ENCODE measurements around the gene APOE.
"Not testable (repeated sequence)": the region's sequence is repeated elsewhere in the genome, so short reads cannot be mapped to it uniquely, and the experiment has no call there.

APOE gene

DNA sequence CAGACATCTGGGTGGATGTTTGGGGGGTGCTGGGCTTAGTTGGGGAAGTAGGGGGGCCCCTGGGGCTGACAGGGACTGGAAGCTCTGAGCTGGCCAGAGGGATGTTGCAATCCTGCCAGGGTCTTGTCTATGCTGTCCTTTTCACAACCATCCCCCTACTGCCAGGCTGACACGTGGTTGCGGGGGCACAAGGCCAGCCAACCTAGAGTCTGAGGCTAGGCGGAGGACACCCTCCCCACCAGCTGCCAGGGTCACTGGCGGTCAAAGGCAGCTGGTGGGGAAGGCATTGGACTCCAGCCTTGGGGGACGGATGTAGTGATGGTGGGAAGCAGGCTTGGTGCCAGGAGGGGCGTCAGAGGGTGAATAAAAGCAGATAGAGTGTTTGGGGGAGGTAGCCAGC lies 7.3 kb downstream of the APOE start:
- DNase-seq: no peak

DNA sequence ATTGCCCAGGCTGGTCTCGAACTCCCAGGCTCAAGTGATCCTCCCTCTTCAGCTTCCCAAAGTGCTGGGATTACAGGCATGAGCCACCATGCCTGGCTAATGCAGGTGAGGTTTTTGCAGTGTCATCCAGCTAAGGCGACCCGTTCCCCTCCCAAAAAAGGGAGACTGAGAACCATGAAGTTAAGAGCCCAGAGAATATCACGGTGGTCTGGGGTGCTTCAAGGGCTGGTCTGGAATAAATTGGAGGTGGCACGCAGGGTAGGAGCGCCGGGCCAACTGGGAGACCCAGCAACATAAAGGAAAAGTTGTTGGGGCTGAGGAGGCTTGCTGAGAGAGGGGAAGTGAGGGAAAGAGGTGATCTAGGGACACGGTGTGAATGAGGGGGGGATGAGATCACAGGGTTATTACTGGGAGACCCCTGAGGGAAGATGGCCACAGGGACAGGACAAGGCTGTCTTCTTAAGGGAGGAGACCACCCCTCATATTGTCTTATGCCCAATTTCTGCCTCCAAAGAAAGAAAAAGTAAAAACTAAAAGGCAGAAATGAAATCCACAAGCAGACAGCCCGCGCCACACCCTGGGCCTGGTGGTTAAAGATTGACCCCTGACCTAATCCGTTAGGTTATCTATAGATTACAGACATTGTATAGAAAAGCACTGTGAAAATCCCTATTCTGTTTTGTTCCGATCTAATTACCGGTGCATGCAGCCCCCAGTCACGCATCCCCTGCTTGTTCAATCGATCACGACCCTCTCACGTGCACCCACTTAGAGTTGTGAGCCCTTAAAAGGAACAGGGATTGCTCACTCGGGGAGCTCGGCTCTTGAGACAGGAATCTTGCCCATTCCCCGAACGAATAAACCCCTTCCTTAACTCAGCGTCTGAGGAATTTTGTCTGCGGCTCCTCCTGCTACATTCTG lies 8.2 kb downstream of the APOE start:
- DNase-seq: not testable (repeated sequence)

DNA sequence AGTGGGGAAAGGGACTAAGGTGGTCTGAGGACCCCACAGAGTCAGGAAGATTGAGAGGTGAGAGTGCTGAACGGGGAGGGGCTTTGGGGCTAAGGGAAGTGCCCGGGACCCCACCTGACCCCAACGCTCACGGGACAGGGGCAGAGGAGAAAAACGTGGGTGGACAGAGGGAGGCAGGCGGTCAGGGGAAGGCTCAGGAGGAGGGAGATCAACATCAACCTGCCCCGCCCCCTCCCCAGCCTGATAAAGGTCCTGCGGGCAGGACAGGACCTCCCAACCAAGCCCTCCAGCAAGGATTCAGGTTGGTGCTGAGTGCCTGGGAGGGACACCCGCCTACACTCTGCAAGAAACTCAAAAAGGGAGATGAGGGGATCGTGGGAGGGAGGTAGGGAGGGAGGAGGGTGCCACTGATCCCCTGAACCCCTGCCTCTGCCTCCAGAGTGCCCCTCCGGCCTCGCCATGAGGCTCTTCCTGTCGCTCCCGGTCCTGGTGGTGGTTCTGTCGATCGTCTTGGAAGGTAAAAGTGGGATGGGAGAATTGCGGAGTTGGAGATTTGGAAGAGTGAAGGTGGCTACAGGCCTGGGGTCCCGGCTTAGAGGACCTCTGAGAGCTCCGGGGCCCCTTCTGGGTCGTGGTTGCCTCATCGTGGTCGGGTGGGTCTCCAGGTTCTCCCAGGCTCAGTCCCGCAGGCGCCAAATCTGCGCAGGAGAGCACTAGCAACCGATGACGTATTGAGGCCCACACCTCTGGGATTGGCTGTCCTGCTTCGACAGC lies 9.0 kb downstream of the APOE start, which contains the start of gene APOC1:
TSS of gene APOC1 (plus strand) at position 176 of the 774 bp plus-strand sequence. CDS start at position 460, 284 bp downstream.
- DNase-seq: peak; percentile 65

DNA sequence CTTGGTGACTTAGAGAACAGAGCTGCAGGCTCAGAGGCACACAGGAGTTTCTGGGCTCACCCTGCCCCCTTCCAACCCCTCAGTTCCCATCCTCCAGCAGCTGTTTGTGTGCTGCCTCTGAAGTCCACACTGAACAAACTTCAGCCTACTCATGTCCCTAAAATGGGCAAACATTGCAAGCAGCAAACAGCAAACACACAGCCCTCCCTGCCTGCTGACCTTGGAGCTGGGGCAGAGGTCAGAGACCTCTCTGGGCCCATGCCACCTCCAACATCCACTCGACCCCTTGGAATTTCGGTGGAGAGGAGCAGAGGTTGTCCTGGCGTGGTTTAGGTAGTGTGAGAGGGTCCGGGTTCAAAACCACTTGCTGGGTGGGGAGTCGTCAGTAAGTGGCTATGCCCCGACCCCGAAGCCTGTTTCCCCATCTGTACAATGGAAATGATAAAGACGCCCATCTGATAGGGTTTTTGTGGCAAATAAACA lies 18.7 kb downstream of the APOE start:
- DNase-seq: no peak

DNA sequence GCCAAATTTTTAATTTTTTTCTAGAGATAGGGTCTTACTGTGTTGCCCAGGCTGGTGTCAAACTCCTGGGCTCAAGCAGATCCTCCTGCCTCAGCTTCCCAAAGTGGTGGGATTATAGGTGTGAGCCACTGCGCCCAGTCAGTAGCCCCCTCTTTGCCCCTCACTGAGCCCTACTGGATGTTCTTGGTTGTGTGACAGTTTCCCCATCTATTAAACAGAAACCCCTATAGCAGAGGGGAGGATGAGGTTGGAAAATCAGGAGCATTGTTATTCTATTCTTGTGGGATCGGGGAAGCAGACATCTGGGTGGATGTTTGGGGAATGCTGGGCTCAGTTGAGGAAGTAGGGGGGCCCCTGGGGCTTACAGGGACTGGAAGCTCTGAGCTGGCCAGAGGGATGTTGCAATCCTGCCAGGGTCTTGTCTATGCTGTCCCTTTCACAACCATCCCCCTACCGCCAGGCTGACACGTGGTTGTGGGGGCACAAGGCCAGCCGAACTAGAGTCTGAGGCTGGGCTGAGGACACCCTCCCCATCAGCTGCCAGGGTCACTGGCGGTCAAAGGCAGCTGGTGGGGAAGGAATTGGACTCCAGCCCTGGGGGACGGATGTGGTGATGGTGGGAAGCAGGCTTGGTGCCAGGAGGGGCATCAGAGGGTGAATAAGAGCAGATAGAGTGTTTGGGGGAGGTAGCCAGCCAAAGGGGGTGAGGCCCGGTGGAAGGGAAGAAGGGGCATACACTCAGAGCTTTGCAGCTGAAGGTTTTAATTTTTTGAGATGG lies 19.7 kb downstream of the APOE start:
- no peak for DNase-seq

DNA sequence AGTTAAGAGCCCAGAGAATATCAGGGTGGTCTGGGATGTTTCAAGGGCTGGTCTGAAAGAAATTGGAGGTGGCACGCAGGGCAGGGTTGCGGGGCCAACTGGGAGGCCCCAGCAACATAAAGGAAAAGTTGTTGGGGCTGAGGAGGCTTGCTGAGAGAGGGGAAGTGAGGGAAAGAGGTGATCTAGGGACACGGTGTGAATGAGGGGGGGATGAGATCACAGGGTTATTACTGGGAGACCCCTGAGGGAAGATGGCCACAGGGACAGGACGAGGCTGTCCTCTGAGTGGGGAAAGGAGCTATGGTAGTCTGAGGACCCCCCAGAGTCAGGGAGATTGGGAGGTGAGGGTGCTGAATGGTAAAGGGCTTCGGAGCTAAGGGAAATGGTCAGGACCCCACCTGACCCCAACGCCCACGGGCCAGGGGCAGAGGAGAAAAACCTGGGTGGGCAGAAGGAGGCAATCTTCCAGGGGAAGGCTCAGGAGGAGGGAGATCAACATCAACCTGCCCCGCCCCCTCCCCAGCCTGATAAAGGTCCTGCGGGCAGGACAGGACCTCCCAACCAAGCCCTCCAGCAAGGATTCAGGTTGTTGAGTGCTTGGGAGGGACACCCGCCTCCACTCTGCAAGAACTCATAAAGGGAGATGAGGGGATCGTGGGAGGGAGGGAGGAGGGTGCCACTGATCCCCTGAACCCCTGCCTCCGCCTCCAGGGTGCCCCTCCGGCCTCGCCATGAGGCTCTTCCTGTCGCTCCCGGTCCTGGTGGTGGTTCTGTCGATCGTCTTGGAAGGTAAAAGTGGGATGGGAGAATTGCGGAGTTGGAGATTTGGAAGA lies 20.9 kb downstream of the APOE start:
- DNase-seq: not testable (repeated sequence)

- no peak for DNase-seq
These were observed 22.1 kb downstream of the APOE start for GRCh38 chr19:44927746-44928145.

DNA sequence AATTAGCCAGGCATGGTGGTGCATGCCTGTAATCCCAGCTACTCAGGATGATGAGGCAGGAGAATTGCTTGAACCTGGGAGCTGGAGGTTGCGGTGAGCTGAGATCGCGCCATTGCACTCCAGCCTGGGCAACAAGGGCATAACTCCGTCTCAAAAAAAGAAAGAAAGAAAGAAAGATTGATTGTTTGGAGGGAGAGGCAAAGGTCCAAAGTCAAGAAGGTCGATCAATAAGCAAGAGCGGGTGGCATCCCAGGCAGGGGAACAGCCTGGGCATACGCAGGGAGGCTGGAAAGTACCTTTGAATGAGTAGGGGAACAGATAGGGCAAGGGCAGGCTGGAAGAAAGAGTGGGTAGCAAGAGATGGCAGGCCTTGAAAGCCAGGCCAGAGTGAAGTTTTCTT lies 24.5 kb downstream of the APOE start:
- no peak for DNase-seq

- DNase-seq: no peak
These were observed 25.9 kb downstream of the APOE start for GRCh38 chr19:44931541-44931940.

GRCh38 chr19:44939668-44940067 lies 34.1 kb downstream of the APOE start:
- DNase-seq: no peak

DNA sequence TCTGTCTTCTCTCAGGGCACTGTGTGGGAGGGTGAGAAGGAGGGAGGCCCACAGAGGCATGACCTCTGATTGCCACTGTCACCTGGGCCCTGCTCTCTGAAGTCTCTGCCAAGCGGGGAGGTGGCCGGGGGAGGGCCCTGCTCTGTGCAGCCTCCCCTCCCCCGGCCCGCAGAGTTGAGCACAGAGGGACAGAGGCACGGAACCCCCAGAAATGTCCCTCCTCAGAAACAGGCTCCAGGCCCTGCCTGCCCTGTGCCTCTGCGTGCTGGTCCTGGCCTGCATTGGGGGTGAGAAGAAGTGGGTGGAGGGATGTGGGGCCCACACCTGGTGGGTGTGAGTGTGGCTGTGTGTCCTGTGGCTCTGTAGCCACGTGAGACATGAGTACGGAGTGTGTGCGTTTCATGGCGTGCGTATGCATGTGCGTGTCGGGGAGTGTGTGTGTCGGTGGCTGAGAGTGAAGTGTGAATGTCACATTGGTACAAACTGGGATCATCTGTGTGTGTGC lies 36.5 kb downstream of the APOE start, which contains the start of gene APOC4:
TSS of gene APOC4 (plus strand) at position 171 of the 505 bp plus-strand sequence. CDS start at position 212, 41 bp downstream.
- no peak for DNase-seq

DNA sequence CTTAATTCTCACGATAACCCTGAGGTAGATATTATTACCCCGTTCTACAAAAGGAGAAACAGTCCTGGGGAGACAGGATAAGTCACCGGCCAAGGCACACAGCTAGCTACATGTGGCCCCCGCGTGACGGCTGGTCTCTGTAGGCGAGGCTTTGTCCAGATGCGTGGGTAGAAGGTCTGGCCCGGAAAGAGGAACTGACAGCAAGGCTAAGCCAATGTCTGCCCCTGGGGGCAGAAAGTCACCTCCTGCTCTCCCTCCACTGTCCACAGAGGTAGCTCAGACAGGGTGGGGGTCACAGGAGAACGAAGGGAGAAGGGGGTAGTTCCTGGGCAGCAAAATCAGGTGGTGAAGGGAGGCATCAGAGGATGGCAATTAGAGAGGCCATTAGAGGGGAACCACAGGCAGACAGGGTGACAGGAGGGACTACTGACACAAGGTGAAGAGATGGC lies 38.2 kb downstream of the APOE start:
- no peak for DNase-seq

DNA sequence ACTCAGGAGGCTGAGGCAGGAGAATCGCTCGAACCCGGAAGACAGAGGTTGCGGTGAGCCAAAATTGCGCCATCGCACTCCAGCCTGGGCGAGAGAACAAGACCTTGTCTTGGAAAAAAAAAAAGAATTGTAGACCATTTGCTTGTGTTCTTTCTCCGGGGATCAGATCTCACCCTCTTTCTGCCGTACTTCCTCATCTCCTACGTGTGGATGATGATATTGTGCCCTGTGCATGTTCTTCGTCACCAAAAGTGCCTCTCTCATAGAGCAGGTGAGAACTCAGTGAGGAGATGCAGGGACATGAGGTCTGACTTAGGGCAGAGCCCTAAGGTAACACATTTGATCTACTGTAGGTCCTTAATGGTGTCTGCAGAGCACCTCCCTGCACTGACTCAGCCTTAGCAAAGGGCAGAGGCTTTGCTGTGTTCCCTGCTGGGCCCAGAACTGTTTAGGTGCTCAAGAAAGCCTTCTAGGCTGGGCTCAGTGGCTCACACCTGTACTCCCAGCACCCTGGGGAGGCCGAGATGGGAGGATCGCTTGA lies 41.5 kb downstream of the APOE start:
- no peak for DNase-seq

DNA sequence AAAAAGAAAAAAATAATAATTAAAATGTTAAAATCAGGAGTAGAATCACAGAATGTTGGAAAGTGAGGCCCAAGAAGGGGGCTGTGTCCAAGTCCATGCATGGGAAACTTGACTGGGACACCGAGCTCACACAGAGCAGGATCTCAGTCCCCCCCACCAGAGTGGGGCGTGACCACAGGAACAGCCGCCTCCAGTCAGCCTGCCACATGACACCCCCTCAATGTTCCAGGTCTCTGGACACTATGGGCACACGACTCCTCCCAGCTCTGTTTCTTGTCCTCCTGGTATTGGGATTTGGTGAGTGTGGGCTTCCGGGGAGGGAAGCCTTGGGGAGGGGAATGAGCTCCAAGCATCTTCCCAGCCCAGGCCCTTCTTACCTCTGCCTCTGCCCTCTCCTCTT lies 42.6 kb downstream of the APOE start:
- DNase-seq: no peak

DNA sequence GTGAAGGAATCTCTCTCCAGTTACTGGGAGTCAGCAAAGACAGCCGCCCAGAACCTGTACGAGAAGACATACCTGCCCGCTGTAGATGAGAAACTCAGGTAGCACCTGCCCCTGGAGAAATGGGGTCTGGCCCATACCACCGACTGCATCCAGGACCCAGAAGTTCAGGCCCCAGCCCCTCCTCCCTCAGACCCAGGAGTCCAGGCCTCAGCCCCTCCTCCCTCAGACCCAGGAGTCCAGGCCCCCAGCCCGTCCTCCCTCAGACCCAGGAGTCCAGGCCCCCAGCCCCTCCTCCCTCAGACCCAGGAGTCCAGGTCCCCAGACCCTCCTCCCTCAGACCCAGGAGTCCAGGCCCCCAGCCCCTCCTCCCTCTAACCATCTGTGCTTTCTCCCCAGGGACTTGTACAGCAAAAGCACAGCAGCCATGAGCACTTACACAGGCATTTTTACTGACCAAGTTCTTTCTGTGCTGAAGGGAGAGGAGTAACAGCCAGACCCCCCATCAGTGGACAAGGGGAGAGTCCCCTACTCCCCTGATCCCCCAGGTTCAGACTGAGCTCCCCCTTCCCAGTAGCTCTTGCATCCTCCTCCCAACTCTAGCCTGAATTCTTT lies 43.3 kb downstream of the APOE start:
- DNase-seq: no peak

DNA sequence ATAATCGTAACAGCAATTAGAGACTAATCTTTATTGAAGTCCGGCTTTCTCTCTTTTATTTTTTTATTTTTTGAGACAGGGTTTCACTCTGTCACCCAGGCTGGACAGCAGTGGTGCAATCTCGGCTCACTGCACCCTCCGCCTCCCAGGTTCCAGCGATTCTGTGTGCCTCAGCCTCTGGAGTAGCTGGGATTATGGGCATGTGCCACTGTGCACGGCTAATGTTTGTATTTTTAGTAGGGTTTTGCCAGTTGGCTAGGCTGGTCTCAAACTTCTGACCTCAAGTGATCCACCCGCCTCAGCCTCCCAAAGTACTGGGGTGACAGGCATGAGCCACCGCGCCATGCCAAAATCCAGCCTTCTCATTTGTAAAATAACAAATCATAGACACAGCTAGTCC lies 44.0 kb downstream of the APOE start:
- DNase-seq: no peak

- DNase-seq: peak; percentile 37
These were observed 45.9 kb downstream of the APOE start for GRCh38 chr19:44951179-44952159.

DNA sequence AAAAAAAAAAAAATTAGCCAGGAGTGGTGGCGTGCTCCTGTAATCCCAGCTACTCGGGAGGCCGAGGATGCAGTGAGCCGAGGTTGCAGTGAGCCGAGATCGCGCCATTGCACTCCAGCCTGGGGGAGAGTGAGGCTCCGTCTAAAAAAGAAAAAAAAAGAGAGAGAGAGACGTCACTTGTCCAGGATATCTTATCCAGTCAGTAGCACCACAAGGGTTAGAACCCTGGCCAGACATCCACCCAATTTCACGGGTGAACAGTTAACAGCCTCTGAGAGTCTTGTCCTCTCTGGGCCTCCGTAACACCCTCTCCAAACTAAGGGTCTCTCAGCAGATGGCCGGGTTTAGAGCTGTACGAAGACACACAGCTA lies 48.7 kb downstream of the APOE start:
- DNase-seq: no peak

Data from activated CD4-positive, alpha-beta T cell treated with anti-CD3 and anti-CD28 coated beads for 1 hour (primary cell).